HG03469 (cell line): ENCODE measurements around the gene NEU4.
"Not testable (repeated sequence)": the region's sequence is repeated elsewhere in the genome, so short reads cannot be mapped to it uniquely, and the experiment has no call there.

Experiments used
- ATAC-seq: cut with Tn5 transposase; IDR thresholded peaks from one replicate; pipeline ENCODE4 v1.9.1; 2021; ENCODE audit warnings: mild to moderate bottlenecking, moderate library complexity, moderate number of reproducible peaks; ENCODE audit not compliant: unreplicated experiment

NEU4 gene

DNA sequence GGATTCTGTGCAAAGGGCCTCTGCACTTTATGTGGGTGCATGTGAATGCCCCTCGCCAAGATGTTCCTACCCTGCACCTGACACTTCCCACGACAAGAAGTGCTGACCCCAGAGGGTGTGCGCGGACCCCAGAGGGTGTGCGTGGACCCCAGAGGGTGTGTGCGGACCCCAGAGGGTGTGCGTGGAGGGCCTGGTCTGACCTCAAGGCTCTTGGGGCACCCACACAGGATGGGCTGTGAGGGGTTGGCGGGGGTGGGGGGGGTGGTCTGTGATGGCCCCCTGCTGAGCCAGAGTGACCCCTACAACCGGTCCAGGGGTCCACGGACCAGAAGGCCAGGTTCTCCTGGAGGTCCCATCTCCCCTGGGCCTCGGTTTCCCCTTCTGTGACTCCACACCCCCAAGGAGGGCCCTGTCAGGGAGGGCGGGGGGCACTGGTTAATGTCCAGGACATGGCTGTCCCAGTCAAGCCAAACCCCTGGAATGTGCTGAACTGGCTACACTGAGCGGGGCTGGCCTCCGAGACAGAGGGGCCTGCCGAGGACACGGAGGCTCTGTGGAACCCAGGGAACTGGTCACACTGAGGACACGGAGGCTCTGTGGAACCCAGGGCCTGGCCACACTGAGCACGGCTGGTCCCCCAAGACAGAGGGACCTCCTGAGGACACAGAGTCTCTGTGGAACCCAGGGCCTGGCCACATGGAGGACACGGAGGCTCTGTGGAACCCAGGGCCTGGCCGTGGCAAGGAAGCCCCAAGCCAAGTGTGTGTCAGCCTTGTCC is 3.1 kb downstream of the NEU4 start:
- no peak for ATAC-seq

DNA sequence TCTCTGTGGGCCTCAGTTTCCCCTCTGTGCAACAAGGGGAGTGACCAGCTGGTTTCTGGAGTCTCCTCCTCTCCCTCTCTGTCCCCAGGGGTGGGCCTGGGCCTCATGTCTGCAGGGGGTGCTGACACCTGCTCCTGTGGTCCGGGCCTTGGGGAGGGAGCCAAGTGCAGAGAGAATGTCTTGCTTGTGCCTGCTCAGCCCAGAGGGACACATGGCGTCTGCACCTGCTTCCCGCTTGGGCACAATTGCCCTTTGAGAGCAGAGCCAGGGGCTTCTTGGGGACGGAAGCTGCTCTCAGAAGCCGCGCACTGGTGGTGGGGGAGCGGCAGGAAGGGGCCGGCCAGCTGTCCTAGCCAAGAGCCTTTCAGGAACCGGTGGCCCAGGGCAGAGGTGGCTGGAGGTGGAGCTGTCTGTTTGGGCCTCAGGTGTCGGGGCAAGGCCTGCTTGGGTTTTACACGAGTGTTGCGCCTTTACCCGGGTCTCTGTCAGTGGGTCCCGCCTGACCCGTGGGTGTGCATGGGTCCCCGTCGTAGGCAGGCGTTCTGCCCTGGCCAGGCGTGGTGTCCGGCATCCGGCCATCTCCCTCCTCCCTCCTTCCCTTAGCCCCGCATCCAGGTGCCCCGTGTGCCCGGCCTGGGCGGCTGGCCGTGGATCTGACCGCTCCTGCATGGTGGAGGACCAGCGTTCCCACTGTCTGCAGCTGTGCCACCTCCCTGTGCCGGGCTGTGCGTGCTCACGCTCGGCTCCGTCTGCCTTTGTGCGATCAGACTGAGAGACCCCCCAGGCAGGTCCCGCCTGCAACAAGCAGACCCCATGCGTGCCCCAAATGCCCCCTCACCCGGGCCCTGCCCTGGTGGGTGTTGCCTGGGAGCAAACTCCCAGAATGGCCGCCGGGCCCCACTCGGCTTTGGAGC is 4.0 kb downstream of the NEU4 start:
- no peak for ATAC-seq

DNA sequence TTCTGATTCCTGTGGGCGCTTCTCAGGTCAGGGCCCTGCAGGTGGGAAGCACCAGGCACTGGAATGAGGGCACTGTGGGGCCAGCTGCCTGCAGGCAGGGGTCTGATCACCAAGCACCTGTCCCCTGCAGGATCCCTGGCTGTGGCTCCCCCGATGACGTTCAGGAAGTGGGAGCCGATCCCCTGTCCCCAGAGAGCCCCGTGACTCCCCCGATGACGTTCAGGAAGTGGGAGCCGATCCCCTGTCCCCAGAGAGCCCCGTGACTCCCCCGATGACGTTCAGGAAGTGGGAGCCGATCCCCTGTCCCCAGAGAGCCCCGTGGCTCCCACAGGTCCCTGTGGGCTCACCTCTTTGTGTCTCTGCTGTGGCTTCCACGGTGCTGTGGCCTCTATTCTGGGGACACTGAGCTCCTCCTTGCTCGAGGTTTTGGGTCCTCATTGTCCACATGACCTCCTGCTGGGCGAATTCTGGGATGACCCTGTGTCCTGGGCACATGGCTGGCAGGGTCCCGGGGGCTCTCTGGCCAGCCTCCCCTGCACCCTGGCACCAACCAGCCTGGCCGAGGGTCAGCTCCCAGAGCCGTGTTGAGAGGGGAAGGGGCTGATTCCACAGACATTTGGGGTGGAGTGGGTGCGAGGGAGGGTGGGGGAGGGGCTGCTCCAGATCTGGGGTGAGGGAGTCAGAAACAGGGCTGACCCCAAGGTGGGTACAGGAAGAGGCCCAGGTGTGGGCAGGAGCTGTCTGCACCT is 4.8 kb downstream of the NEU4 start:
- ATAC-seq, result no peak

- ATAC-seq, result no peak
Observed at GRCh38 chr2:241814393-241814642, 5.3 kb downstream of the NEU4 start.

- no peak for ATAC-seq
Observed at GRCh38 chr2:241814643-241815476, 5.9 kb downstream of the NEU4 start.

DNA sequence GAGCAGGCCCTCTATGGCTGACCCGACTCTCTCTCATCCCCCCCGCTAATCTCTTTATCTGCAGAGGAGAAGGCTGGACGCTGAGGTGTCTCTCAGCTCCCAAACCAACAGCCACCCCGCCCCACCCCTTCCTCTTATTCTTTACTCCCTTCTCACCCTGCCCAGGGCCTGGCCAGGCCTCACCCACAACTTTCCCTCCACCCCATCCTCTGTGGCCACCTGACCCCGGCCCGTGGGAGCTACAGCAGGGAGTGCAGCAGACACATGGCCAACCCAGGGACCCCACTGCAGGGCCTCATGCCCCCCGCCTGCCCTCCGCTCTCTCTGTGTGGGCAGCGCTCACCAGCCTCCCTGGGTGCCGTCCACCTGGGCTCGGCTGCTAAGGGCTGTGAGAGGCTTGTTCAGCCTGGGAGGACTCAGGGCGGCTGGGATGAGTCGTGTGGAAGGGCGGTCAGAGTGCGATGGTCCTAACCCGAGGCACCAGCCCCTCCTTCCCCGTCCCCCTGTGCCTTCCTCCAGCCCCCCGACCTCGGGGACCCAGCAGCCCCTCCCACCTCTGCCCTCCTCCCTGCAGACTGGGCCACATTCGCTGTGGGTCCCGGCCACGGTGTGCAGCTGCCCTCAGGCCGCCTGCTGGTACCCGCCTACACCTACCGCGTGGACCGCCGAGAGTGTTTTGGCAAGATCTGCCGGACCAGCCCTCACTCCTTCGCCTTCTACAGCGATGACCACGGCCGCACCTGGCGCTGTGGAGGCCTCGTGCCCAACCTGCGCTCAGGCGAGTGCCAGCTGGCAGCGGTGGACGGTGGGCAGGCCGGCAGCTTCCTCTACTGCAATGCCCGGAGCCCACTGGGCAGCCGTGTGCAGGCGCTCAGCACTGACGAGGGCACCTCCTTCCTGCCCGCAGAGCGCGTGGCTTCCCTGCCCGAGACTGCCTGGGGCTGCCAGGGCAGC is 6.8 kb downstream of the NEU4 start:
- no peak for ATAC-seq

DNA sequence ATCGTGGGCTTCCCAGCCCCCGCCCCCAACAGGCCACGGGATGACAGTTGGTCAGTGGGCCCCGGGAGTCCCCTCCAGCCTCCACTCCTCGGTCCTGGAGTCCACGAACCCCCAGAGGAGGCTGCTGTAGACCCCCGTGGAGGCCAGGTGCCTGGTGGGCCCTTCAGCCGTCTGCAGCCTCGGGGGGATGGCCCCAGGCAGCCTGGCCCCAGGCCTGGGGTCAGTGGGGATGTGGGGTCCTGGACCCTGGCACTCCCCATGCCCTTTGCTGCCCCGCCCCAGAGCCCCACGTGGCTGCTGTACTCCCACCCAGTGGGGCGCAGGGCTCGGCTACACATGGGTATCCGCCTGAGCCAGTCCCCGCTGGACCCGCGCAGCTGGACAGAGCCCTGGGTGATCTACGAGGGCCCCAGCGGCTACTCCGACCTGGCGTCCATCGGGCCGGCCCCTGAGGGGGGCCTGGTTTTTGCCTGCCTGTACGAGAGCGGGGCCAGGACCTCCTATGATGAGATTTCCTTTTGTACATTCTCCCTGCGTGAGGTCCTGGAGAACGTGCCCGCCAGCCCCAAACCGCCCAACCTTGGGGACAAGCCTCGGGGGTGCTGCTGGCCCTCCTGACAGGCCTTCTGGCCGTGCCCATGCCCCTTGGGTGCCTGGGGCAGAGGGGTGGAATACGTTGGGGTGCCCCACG is 7.6 kb downstream of the NEU4 start:
- ATAC-seq, result no peak

DNA sequence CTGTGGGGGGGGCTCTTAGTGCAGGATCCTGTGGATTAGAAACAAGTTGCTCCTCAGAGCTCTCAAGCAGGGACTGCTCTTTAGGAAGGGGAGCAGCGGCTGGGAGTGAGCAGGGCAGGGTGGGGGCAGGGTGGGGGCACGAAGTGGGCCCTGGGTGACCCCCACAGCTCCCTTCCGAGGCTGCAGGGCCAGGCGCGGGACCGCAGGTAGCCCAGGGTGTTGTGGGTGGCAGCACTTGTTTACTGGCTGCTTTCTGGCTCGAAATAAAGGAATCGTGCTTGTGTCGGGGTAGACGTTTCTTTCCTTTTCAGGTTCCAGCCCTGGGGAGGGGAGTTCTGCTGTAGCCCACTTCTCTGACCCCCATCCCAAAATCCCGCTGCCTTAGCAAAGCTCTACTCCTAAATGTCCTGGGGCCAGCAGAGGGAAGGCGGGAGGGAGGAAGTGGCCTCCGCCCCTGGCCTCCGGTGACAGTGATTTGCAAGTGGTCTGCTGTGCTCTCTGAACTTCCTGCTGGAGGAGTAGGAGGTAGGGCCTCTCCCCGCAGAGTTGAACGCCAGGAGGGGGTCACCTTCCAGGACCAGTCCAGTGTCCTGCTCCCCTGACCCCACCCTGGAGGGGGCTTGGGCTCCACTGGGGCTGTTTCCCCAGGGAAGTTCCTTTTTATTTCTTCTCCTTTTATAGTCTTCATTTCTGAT is 8.3 kb downstream of the NEU4 start:
- ATAC-seq, result no peak

GRCh38 chr2:241817821-241818215 is 8.8 kb downstream of the NEU4 start:
- not testable (repeated sequence) for ATAC-seq

DNA sequence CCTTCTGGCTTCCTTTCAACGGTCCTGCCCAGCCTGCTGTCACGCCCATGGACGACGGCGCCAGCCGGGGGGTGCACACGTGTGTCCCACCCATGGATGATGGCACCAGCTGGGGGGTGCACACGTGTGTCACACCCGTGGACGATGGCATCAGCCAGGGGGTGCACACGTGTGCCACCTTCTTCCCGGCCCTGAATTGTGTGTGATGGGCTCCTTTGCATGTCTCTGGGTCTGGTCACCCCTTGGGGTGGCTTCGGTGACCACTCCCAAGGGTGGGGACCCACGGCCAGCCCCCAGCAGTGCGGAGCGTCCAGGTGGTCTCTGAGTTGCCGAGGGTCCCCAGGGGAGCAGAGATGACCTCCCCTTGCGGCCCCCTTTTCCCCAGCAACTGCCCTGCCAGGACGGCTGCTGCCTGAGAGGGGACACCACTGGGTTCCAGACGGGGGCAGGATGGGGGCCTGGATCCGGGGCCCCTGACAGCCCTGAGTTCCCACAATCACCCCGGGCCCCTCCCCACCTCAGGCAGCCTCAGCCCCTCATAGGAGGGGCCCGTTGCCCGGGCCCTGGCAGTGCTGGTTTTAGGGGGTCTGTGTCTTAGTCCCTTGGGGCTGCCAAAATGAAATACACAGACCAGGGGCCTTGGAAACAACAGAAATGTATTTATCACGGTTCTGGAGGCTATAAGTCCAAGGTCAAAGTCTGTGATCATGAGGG is 9.4 kb downstream of the NEU4 start:
- ATAC-seq, result no peak

DNA sequence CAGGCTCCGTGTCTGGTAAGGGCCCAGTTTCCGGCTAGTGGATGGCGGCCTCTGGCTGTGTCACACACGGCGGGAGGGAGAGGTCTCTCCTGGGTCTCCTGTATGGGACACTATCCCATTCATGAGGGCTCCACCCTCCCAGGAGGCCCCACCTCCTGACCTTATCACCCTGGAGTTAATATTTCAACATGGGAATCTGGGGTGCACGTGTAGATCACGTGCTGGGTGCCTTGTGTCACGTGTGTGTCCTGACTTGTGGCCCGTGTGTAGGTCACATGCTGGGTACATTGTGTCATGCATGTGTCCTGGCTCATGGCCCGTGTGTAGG is 9.9 kb downstream of the NEU4 start:
- ATAC-seq, result no peak

GRCh38 chr2:241819947-241820624 is 11.1 kb downstream of the NEU4 start:
- ATAC-seq, result not testable (repeated sequence)

DNA sequence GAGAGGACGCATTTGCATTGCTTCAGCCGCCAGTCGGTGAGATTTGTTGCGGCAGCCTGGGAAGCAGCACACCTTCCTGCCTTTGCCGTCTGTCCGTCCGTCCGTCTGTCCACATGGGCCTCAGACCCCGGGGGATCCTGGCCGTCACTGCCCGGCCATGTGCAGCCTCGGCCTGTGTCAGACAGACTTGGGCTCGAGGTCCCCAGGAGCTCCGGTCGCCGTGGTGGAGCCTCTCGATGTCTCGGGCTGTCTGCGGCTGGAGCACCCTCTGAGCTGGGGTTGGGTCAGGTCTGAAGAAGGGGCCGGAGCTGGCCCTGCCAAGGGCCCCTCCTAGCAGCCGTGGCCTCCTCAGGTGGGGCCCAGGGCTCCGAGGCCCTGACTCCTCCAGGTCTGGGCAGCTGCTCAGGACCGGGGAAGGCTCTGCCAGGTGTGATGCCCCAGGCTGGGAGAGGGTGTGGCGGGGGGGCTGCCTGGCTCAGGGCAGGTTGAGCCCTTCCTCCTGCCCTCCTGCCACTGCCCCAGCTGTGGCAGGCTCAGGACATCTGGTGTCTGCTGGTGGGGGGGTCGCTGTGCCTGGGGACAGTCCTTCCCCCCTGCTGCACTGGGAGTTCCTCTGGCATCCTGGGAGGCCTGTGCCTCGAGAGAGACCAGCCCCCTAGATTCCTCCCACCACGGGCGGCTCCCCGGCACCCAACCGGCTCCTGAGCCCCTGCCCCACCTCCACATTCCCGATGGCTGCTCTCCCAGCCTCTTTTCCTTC is 11.8 kb downstream of the NEU4 start:
- no peak for ATAC-seq

DNA sequence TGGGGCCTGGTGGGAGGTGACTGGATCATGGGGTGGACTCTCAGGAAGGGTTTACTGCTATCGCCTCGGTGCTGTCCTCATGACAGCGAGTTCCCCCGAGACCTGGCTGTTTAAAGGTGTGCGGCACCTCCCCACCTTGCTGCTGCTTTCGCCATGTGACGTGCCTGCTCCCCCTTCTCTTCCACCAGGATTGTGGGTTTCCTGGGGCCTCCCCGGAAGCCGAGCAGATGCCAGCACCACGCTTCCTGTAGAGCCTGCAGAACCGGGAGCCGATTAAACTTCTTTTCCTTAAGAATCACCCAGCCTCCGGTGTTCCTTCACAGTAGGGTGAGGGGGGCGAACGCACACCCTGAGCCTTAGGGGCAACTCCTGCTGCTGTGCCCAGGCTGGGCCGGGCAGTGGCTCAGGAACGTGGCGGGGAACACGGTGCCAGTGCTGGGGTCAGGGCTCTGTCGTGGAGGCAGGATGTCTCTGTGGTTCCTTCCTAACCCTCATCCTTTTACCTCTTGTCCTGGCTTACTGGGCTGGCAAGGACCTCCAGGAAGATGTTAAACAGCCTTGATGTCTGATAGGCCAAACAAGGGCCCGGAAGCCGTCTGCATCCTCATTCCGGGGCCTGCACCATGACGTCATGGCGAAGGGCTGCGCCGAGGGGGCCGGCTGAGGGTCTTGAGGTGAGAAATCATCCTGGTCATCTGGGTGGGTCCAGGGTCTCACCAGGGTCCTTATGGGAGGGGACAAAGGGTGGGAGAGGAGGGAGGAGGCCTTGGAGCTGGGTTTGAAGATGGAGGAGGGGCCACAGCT is 12.7 kb downstream of the NEU4 start:
- no peak for ATAC-seq

DNA sequence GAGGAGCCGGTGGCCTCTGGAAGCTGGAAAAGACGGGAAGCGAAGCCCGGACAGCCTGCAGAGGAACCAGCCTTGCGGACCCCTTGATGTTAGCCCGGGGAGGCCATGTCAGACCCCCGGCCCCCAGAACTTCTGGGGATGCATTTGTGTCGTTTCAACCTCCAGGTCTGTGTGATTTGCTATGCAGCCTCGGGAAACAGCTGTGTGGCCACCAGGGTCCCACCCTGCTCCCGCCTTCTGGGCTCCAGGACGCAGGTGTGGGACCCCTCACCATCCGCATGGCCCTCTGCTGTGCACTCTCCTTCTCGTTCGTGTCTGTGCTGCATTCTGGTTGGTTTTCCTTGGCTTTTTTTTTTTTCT is 13.3 kb downstream of the NEU4 start:
- ATAC-seq, result no peak
